Testis (tissue), 2 donors: ENCODE data around the gene TAB2.

Experiments
- POLR2A ChIP-seq: fragments of 450-650 bp; IDR thresholded peaks from one replicate; pipeline ENCODE4 v1.6.1; 2017; ENCODE audit warnings: antibody characterized with exemption, mild to moderate bottlenecking, moderate library complexity
- TF ChIP-seq, protein P1 (sequence below), 3 experiments: fragments of 450-650 bp in 2 of 3; fragments of 200-600 bp in 1 of 3; sonication (generic) in 1 of 3; IDR thresholded peaks; one replicate each; pipeline ENCODE4 v1.5.1; 2016 to 2019; ENCODE audit warnings: antibody characterized with exemption in 3 of 3, mild to moderate bottlenecking in 2 of 3, moderate library complexity in 1 of 3

DNA sequence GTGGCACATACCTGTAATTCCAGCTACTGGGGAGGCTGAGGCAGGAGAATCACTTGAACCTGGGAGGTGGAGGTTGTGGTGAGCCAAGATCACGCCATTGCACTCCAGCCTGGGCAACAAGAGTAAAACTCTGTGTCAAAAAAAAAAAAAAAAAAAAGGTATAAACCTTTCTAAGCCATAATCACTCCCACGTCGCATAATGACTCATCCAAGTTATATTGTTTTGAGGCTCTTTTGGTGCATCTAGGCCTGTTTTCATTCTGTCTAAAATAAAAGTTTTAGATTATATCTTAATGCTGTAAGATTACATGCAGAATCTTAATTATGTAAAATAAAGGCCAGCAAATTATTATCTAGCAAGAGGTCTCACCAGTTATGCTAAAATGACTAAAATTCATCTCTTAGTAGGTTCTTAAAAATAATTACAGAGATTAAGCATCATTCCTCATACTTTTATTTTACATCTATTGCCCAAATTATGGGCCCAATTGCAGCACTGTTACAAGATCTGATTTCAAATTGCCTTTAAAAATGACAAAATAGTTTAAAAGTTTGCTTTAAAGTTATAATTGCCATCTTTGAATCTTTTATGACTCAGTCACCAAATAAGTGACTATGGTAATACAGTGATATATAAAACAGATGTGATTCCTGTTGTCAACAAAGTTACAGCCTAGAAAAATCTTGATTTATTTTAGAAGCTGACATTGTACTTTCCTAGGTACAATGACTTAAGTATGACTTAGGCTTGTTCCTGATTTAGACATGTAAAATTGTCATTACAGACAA, 72.2 kb downstream of the TAB2 start:
- no peak for TF ChIP-seq POLR2A
- TF ChIP-seq, protein P1, sequence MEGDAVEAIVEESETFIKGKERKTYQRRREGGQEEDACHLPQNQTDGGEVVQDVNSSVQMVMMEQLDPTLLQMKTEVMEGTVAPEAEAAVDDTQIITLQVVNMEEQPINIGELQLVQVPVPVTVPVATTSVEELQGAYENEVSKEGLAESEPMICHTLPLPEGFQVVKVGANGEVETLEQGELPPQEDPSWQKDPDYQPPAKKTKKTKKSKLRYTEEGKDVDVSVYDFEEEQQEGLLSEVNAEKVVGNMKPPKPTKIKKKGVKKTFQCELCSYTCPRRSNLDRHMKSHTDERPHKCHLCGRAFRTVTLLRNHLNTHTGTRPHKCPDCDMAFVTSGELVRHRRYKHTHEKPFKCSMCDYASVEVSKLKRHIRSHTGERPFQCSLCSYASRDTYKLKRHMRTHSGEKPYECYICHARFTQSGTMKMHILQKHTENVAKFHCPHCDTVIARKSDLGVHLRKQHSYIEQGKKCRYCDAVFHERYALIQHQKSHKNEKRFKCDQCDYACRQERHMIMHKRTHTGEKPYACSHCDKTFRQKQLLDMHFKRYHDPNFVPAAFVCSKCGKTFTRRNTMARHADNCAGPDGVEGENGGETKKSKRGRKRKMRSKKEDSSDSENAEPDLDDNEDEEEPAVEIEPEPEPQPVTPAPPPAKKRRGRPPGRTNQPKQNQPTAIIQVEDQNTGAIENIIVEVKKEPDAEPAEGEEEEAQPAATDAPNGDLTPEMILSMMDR (IDR thresholded peaks at IDR 0.05): no peak
